ENCODE results near the gene PCDHA6.

GRCh38 chr5:140857987-140858240 lies 30.2 kb downstream of the PCDHA6 start:
- TF ChIP-seq JUND (IDR thresholded peaks at IDR 0.05) (no peak), CTCF (IDR thresholded peaks at IDR 0.05) (no peak)
